HL-60/S4 treated with phorbol 12-myristate 13-acetate at 8.2 ng/mL for 4 days and 3 days (cell line): ENCODE measurements around the gene ZNF469.

Experiments
- in situ Hi-C: fragments of 300-500 bp; cut with MboI; formaldehyde crosslinking; loops from 2 replicates; pipeline ENCODE4 v1.15.0; 2022; ENCODE audit warnings: low sequenced_read_pairs

The ZNF469 gene

GRCh38 chr16:88390735-88391134, 8.0 kb downstream of the ZNF469 start:
- in situ Hi-C loops = no loop called here

DNA sequence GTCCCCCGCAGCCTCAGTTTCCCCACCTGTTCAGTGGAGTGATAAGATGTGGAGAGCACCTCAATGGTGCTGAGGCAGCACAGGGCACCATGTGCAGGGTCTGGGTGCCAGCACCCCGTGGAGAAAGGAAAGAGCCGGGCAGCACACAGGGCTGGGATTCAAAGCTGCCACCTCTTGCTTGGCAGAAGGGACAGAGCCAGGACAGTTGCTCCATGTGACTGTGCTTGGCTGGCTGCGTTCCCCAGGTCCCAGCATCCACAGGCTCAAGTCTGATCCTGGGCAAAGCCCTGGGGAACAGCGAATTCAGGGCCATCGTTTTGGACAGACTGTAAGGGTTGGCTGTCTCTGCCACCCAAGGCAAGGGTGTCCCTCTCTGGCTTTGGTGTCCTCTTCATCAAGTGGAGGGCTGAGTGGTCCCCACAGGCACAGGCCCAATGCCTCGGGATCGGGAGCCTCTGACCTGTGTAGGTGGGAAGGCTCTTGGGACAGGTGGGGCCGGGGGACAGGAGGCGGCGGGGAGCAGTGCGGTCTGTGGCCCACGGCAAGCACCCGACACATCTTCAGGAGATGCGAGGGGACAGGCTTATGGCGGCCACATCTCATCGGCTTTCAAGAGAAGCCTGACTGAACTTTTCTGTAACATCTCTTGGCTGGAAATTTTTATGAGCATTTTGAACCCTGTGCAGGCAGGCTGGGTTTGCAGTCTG, 8.5 kb downstream of the ZNF469 start:
- in situ Hi-C loops = no loop called here

GRCh38 chr16:88392111-88392510, 9.4 kb downstream of the ZNF469 start:
- in situ Hi-C loops = no loop called here

- in situ Hi-C loops = no loop called here
Observed at GRCh38 chr16:88392616-88393015, 9.9 kb downstream of the ZNF469 start.

GRCh38 chr16:88393034-88393433, 10.3 kb downstream of the ZNF469 start:
- in situ Hi-C loops = no loop called here

DNA sequence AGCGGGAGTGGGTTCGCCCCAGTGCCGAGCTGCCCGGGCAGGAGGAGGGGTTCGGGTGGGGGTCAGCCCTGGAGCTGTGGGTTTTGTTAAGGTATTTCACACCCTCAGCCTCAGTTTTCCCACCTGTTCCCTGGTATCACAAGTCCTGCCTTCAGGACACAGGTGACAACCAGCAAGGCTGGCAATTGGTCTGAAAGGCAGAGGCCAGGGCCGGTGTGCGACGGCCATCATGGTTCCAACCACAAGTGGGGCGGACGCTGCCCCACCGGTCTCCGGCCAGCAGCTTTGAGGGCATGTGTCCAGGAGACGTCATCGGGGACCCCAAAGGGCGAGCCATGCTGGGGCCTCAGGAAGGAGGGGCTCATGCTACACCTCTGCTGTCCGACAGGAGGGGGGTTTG, 10.8 kb downstream of the ZNF469 start:
- in situ Hi-C loops = no loop called here

DNA sequence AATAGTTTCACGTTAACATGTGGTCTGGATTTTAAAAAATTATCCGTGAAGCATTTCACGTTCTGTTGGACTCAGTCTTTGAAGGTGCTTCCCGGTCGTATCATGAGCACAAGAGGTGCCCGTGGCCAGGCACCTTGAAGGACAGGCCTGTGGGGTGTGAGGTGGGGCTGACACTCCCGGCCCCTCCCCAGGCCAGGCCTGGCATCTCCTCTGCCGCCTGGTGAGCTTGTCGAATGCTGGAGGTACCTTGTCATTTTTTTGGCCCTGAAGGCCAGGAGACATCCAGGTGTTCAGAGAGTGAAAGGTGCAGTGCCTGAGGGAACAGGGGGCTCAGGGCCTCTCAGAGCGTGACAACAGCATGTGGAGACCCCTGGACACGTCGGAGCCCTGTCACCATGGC, 11.7 kb downstream of the ZNF469 start:
- in situ Hi-C loops = no loop called here

DNA sequence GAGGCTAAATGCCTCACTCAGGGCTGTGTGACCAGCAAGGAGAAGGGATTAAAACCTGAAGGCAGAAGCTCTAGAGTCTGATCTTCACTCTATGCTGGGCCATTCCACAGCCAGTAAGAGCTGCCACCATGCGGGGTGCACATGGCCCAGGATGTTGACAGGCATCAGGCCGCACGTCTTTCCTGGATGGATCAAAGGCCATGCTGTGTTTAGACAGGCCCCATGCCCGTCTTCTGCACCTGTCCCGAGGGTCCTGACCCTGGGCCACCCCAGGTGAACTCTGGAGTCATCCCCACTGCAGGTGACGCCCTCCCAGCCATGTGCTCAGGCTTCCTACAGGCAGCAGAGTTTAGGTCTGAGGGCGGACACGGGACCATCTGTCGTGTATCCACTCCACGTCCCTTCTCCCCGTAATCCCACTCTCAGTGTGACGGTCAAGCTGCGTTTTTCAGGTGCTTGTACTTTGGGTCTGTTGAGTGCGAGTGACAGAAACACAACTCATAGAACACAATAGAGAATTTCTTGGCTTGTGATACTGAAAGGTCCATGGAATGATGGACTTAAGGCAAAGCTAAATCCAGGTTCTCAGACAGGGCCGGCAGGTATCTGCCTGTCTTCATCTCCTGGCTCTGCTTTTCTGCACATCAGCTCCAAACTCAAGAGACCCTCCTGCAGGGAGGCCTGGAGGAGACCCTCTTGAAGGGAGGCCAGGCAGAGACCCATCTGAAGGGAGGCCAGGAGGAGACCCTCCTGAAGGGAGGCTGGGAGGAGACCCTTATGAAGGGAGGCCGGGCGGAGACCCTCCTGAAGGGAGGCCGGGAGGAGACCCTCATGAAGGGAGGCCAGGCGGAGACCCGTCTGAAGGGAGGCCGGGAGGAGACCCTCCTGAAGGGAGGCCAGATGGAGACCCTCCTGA, 13.2 kb downstream of the ZNF469 start:
- in situ Hi-C loops = no loop called here

DNA sequence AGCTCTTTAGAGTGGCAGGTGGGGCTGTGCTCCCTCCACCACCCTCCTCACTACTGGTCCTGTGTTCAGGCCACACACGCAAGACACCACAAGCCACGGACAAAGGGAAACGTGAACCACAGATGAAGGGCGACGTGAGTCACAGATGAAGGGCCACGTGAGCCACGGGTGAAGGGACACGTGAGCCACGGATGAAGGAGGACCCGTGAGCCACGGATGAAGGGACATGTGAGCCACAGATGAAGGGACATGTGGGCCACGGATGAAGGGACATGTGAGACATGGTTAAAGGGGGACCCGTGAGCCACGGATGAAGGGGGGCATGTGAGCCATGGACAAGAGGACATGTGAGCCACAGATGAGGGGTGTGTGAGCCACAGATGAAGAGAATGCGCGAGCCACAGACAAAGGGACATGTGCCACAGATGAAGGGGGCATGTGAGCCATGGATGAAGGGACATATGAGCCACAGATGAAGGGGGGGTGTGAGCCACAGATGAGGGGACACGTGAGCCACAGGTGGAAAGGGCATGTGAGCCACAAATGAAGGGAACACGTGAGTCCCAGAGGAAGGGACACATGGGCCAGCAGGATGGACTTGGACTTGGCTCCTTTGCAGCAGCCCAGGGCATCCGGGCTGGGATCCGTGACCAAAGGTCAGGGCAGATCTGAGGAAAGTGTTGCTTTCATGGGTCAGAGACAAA, 15.6 kb downstream of the ZNF469 start:
- in situ Hi-C loops = no loop called here

- in situ Hi-C loops = no loop called here
Observed at GRCh38 chr16:88398874-88399178, 16.1 kb downstream of the ZNF469 start.

- in situ Hi-C loops = no loop called here
Observed at GRCh38 chr16:88400186-88400585, 17.4 kb downstream of the ZNF469 start.

DNA sequence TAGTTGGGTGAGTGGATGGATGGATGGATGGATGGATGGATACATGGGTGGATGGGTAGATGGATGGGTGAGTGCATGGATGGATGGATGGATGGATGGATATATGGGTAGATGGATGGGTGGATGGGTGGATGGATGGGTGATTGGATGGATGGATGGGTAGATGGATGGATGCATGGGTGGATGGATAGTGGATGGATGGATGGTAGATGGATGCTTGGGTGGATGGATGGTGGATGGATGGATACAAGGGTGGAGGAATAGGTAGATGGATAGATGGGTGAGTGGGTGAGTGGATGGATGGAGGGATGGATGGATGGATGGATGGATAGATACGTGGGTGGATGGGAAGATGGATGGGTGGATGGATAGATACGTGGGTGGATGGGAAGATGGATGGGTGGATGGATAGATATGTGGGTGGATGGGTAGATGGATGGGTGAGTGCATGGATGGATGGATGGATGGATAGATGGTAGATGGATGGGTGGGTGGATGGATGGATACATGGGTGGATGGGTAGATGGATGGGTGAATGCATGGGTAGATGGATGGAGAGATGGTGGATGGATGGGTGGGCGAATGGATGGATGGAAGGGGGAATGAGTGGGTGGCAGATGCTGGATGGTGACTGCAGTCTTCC, 19.0 kb downstream of the ZNF469 start:
- in situ Hi-C loops = no loop called here

GRCh38 chr16:88402551-88403240, 19.9 kb downstream of the ZNF469 start:
- in situ Hi-C loops = no loop called here

GRCh38 chr16:88403794-88404581, 21.2 kb downstream of the ZNF469 start:
- in situ Hi-C loops = no loop called here

GRCh38 chr16:88404769-88405168, 22.0 kb downstream of the ZNF469 start:
- in situ Hi-C loops = no loop called here

- in situ Hi-C loops = no loop called here
Observed at GRCh38 chr16:88405216-88406060, 22.7 kb downstream of the ZNF469 start.

DNA sequence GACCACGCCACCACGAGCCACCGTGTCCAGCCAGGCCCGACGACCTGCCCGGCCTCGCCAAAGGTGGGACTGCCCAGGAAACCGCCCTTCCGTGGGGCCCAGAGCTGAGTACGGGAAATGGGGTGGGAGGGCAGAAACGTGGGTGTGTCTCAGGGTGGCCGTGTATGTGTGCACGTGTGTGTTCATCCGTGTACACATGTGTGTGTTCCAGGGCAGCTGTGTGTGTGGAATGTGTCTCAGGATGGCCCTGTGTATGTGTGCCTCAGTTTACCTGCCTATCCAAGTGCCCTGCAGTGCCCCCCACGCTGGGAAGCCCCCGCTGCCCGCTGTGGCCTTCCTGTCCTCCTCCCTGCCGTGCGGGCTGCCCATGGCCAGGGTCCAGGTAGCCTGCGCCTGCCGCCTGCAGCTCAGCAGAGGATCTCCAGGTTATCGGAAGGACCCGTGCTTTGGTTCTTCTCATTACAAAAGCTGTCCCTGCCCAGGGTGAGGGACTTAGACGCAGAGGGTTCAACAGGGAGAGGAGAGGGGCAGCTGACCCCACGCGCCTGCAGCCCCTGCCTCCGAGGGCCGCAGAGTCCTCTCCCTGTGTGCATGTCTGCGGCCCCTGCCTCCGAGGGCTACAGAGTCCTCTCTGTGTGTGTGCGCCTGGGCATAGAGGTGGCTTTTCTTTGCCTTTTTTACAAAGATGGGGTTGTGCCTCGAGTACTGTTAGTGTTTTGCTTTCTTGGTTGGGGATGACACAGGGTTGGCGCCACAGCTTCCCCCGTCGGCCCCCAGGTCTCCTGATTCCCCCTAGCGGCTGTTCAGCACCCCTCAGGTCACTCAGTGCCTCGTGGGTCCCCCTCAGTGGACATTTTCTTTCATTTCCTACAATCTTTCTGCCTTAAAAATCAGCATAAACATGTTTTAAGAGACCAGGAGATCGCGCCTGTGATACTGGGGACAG, 23.6 kb downstream of the ZNF469 start:
- in situ Hi-C loops = no loop called here

DNA sequence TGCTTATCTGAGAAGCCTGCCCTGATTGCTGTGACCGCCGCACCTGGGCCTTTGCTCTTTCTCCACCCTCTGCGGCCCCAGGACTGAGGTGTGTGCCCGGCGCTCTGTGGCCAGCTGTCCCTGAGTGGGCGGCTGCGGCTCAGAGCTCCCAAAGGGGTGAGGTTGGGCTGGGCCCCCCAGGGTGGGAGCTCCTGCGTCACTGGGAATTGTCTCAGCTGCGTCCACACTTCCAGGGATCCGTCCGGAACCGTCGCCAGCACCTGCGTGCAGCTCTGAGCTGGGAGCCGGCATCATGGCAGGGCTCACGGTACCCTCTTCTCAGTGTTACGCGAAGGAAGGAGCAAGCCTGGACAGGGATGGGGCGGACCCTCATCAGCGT, 24.3 kb downstream of the ZNF469 start:
- in situ Hi-C loops = no loop called here
